NCI-H82 treated with DMSO at 0.1 percent for 48 hours (cell line): ENCODE results near the gene C1QTNF4.
"Not testable (repeated sequence)": the region's sequence is repeated elsewhere in the genome, so short reads cannot be mapped to it uniquely, and the experiment has no call there.

Source experiments
- DNase-seq: peaks from one replicate; lab custom pipeline; 2025; ENCODE audit not compliant: unreplicated experiment; lab: John Stamatoyannopoulos, UW

C1QTNF4 gene

DNA sequence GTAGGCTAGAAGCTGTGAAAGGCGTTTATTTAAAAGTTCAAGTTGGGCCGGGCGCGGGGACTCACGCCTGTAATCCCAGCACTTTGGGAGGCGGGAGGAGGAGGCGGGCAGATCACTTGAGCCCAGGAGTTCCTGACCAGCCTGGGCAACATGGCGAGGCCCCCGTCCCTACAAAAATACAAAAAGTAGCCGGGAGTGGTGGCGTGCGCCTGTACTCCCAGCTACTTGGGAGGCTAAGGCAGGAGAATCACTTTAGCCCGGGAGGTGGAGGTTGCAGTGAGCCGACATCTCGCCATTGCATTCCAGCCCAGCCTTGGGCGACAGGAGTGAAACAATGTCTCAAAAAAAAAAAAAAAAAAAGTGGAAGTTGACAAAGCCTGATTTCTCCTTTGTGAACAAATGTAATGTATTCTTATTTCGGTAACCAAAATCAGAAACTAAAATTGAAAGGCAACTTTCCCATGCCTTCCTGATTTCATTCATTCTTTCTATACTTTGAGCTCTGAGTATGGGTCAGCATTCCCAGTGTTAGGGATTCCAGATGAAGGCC, 28.0 kb downstream of the C1QTNF4 start:
- DNase-seq = no peak

DNA sequence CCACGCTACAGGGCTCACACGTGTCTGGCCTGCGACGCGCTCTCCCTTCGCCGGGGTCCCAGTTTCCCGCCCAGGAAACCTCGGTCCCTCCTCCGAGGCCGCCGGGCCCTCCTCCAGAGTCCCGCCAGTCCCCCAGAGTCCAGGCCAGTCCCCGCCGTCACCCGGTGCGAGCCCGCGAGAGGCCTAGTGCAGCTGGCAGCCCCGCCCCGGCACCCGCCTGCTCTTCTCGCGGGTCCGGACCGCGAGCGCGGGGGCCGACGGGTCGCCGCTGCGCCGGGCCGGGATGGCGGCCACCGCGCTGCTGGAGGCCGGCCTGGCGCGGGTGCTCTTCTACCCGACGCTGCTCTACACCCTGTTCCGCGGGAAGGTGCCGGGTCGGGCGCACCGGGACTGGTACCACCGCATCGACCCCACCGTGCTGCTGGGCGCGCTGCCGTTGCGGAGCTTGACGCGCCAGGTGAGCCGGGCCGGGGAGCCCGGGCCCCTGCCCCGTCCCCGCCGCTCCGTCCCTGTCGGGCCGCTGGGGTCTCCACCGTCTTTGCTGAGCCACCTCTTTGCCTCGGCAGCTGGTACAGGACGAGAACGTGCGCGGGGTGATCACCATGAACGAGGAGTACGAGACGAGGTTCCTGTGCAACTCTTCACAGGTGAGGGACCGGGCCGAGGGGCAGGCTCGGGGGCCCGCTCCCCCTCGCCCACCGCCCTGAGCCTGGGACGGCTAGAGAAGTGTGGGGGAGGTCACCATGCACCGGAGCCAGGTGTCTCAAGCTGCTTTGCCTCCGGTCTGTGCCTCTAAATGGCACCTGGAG, 28.7 kb downstream of the C1QTNF4 start, which contains the start of gene PTPMT1:
Gene PTPMT1, plus strand, starts transcription at position 260 of the 809 bp plus-strand sequence. Its CDS starts 24 bp downstream, at position 284.
- DNase-seq = no peak

DNA sequence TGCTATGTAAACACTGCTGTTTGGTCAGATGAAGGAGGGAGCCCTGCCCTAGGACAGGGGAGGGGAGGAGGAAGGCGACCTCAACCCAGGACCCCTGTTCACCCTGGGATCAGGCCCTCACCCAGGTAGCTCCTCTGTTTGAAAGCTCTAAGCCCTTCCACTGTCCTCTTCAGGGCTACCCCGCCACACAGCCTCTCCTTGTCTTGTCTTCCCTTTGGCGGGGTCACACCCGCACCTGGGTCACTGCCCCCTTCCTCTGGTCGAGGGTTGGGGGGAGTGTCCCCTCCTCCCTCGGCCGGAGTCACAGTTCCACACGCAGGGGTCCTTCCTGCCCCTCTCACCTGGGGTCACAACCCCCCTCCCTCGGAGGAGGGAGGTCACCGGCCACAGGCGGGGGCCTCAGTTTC, 29.3 kb downstream of the C1QTNF4 start:
- DNase-seq = no peak

GRCh38 chr11:47564366-47564765, 29.8 kb downstream of the C1QTNF4 start:
- not testable (repeated sequence) for DNase-seq

- not testable (repeated sequence) for DNase-seq
Measured at GRCh38 chr11:47562393-47562792, 31.8 kb downstream of the C1QTNF4 start.

DNA sequence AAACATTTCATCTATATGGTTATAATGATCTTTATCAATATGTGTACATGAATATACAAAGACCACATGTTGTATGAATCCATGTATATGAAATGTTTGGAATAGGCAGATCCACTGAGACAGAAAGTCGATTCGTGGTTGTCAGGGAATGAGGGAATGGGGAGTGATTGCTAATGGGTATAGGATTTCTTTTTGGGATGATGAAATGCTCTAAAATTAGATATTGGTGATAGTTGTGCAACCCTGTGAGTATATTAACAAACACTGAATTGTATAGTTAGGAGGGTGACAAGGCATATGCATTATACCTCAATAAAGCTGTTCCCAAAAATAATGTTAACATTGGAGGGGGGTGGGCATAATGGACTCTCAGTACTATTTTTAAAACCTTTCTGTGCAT, 33.8 kb downstream of the C1QTNF4 start:
- DNase-seq = no peak

DNA sequence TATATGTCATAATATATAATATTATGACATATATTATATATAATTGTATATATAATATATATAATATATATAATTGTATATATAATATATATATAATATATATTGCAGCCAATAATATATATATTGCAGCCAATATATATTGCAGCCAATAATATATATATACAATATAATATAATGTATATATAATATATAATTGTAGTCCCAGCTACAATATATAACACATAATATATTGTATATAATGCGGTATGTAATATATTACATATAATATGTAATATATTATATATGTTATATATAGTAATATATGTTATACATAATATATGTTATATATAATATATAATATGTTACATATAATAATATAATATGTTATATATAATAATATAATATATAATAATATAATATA, 35.5 kb downstream of the C1QTNF4 start:
- no peak for DNase-seq

DNA sequence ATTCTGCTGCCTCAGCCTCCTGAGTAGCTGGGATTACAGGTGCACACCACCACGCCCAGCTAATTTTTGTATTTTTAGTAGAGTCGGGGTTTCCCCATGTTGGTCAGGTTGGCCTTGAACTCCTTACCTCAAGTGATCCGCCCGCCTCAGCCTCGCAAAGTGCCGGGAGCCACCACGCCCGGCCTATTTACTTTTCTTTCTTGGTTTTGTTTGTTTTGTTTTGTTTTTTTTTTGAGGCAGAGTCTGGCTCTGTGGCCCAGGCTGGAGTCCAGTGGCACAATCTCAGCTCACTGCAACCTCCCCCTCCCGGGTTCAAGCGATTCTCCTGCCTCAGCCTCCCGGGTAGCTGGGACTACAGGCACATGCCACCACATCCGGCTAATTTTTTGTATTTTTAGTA, 37.2 kb downstream of the C1QTNF4 start:
- not testable (repeated sequence) for DNase-seq

- no peak for DNase-seq
Measured at GRCh38 chr11:47553406-47553743, 40.8 kb downstream of the C1QTNF4 start.

- peak; percentile 59 for DNase-seq
Measured at GRCh38 chr11:47552566-47553405, 41.4 kb downstream of the C1QTNF4 start, which contains the start of gene CELF1. Gene CELF1, minus strand, starts transcription at chr11:47553132. Its CDS starts 53,609 bp downstream, at chr11:47499523.

- DNase-seq = no peak
Measured at GRCh38 chr11:47552056-47552565, 42.1 kb downstream of the C1QTNF4 start.

DNA sequence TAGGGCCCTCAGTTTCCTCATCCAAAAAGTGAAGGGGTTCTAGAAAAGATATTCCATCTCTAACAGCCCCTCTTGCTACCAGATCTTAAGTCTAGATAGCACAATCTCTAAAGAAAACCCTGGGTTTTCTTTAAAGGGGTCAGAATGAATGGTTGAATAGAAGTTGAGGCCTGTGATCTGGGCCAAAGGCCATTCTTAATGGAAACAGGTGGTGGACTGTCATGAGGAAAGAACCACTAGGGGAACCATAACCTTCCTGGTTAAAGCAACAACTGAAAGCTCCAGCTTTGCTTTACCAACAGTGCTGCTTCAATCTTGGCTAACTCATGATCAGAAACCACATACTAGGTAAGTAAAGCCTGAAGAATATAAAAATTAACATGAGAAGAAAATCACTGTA, 43.1 kb downstream of the C1QTNF4 start:
- no peak for DNase-seq

- DNase-seq = no peak
Measured at GRCh38 chr11:47550288-47551047, 43.7 kb downstream of the C1QTNF4 start.

GRCh38 chr11:47546274-47546673, 47.9 kb downstream of the C1QTNF4 start:
- not testable (repeated sequence) for DNase-seq

DNA sequence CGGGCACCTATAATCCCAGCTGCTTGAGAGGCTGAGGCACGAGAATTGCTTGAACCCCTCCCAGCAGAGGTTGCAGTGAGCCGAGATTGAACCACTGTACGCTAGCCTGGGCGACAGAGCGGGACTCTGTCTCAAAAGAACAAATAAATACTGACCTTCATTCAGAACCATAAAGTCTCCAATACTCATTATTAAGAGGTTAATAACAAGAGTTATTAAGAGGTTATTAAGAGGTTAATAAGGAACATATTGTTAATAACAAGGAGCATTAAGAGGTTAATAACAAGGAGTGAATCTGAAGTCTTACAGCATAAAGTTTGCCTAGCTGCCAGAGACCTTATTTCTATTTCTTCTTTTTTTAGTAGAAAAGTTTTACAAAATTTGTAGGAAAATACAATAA, 48.9 kb downstream of the C1QTNF4 start:
- no peak for DNase-seq

DNA sequence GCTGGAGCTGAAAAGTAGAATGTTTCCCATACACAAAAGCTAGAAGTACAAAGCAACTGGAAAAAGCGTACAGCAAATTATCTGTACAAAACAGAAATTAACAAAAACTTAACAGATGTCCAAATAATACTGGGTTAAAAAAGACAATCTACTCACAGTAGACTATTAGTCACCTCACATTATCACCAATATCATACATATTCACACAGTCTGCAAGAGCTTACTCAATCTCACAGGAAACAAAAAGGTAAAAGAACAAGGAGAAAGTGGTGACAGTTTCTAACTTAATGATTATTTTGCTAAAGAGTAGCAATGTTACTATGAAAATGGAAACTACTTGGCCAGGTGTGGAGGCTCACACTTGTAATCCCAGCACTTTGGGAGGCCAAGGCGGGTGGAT, 53.1 kb downstream of the C1QTNF4 start:
- DNase-seq = no peak

- no peak for DNase-seq
Measured at GRCh38 chr11:47539681-47540039, 54.6 kb downstream of the C1QTNF4 start.
